ENCODE results near the gene ASTN2.

GRCh38 chr9:116741742-116742141 is 673.1 kb downstream of the ASTN2 start:
- TF ChIP-seq CTCF (IDR thresholded peaks at IDR 0.05; ENCODE audit: low read length) (no peak), EZH2 (optimal IDR thresholded peaks at IDR 0.05; ENCODE audit: low read depth, low read length) (no peak), EZH2phosphoT487 (IDR thresholded peaks at IDR 0.05; ENCODE audit: low read length) (no peak)

Measured in MM.1S (cell line).